ENCODE measurements around the gene BBS7. TPM values are rescaled to one million over a fixed set of nuclear protein-coding genes. Genes with fewer than 3 reads are reported as not detected.

Gene BBS7
- total RNA-seq, 1 donor from 2014 or later, result 9.4 TPM

DNA sequence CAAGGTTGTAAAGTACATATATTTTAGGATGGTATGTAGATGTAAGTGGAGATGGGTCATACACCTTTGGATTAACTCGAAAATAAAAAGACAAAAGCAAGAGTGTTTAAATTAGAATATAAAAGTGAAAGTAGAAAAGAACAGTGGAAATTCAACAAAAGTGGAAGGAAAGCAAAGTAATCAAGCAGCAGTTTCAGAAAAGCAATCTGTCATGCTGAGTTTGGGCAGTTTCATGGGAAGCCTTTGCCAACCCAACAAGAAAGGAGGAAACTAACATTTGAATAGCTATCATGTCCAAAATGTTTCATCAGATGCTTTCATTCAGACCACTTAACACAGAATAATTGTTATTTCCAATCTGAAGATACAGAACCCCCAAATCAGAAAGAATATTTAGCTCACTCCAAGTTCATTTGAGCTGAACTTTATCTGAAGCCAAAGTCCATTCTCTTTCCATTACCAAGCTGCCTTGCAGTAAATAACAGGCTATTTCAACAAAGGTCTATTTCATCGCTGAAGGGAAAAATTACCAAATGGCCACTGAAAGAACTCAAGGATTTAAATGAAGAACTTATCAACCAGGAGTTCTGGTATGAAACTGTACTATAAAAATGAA is 71.0 kb downstream of the BBS7 start:
- Histone ChIP-seq H3K27ac (ENCODE audit: low read depth, low read length) (no peak overlapping the region), H3K36me3 (ENCODE audit: control insufficient read depth in 3 of 3, insufficient read depth in 3 of 3, low read length in 3 of 3) (peaks cover 5 to 11% (median 9%) of the 10 kb centered on the region in 3 donors), H3K4me1 (ENCODE audit: control insufficient read depth in 3 of 3, insufficient read depth in 3 of 3, low read length in 3 of 3) (peaks cover 4 to 11% (median 7%) of the 10 kb centered on the region in 3 donors), H3K9ac (ENCODE audit: low read depth in 1 of 3, low read length in 3 of 3) (no peak overlapping the region), H3K27me3 (ENCODE audit: control insufficient read depth in 3 of 3, insufficient read depth in 3 of 3, low read length in 3 of 3) (no peaks in the 10 kb centered on the region), H3K4me3 (ENCODE audit: low read length in 3 of 3) (no peak overlapping the region), H3K9me3 (ENCODE audit: control insufficient read depth in 3 of 3, low read length in 3 of 3) (no peaks in the 10 kb centered on the region)

DNA sequence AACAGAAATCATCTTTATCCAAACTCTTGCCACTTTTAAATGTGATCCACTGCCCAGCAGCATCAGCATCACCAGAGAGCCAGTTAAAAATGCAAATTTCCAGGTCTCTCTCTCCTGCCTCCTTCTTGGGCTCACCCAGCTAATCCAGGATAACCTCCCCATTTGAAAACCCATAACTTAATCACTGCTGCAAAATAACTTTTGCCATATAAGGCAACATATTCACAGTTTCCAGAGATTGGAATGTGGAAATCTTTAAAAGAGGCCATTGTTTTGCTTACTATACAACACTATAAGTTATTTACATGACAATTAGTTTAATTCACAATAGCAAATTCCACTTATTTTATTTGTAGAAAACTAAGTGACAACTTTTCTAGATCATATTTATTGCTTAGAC is 74.0 kb downstream of the BBS7 start:
- Histone ChIP-seq H3K27ac (ENCODE audit: low read depth, low read length) (no peak overlapping the region), H3K9me3 (ENCODE audit: control insufficient read depth in 3 of 3, low read length in 3 of 3) (no peaks in the 10 kb centered on the region), H3K9ac (ENCODE audit: low read depth in 1 of 3, low read length in 3 of 3) (no peak overlapping the region), H3K36me3 (ENCODE audit: control insufficient read depth in 3 of 3, insufficient read depth in 3 of 3, low read length in 3 of 3) (no peaks in the 10 kb centered on the region), H3K4me1 (ENCODE audit: control insufficient read depth in 3 of 3, insufficient read depth in 3 of 3, low read length in 3 of 3) (peaks cover 0 to 4% (median 3%) of the 10 kb centered on the region in 3 donors), H3K4me3 (ENCODE audit: low read length in 3 of 3) (no peak overlapping the region), H3K27me3 (ENCODE audit: control insufficient read depth in 3 of 3, insufficient read depth in 3 of 3, low read length in 3 of 3) (no peaks in the 10 kb centered on the region)

DNA sequence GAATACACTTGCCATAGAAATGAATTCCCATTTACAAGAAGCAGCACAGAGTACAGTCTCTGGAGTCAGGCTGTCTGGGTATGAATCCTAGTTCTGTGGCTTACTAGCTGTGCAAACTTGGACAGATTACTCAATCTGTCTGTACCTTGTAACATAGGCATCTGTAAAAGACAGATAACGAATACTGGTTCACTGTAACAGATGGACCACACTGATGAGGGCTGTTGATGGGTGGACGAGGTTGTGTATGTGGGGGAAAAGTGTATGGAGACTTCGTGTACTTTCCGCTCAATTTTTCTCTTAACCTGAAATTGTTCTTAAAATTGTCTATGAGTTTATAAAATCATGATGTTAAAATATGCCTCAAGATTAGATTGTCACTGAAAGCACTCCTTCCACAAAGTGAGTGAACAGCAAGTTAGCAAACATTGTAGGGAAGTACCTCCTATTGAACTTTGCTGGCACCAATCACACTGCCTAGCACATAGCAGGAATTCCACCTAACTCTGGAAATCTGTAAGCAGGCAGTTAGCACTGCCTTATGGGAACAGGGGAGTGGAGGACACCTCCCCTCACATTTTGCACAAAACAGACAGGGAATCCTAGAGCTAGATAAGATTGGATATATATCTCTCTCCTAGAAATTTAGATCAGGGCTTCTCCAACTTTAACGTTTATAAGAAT is 75.6 kb downstream of the BBS7 start:
- no peaks in the 10 kb centered on the region for H3K27me3 ChIP-seq (ENCODE audit: control insufficient read depth in 3 of 3, insufficient read depth in 3 of 3, low read length in 3 of 3)
- no peak overlapping the region for H3K4me3 ChIP-seq (ENCODE audit: low read length in 3 of 3)
- H3K27ac ChIP-seq (ENCODE audit: low read depth, low read length), result no peak overlapping the region
- no peaks in the 10 kb centered on the region for H3K9me3 ChIP-seq (ENCODE audit: control insufficient read depth in 3 of 3, low read length in 3 of 3)
- no peaks in the 10 kb centered on the region for H3K4me1 ChIP-seq (ENCODE audit: control insufficient read depth in 3 of 3, insufficient read depth in 3 of 3, low read length in 3 of 3)
- H3K36me3 ChIP-seq (ENCODE audit: control insufficient read depth in 3 of 3, insufficient read depth in 3 of 3, low read length in 3 of 3), result no peaks in the 10 kb centered on the region
- no peak overlapping the region for H3K9ac ChIP-seq (ENCODE audit: low read depth in 1 of 3, low read length in 3 of 3)

DNA sequence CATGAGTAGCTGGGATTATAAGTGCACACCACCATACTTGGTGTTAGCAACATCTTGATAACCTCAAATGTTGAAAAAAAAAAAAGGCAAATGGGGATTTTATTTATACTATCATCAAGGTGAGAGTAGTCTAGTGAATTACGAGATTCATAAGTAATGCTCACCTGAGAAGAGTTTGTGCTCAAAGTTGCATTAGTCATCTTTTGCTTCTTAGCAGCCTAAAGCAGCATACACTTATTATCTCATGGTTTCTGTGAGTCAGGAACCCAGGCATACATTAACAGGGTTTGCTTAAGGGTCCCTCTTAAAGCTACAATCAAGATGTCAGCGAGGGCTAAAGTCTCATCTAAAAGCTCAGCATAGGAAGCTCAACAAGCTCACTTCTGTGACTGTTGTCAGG is 77.3 kb downstream of the BBS7 start:
- no peak overlapping the region for H3K27ac ChIP-seq (ENCODE audit: low read depth, low read length)
- no peaks in the 10 kb centered on the region for H3K36me3 ChIP-seq (ENCODE audit: control insufficient read depth in 3 of 3, insufficient read depth in 3 of 3, low read length in 3 of 3)
- no peak overlapping the region for H3K9ac ChIP-seq (ENCODE audit: low read depth in 1 of 3, low read length in 3 of 3)
- H3K27me3 ChIP-seq (ENCODE audit: control insufficient read depth in 3 of 3, insufficient read depth in 3 of 3, low read length in 3 of 3), result peaks cover 0 to 2% (median 0%) of the 10 kb centered on the region in 3 donors
- no peaks in the 10 kb centered on the region for H3K4me1 ChIP-seq (ENCODE audit: control insufficient read depth in 3 of 3, insufficient read depth in 3 of 3, low read length in 3 of 3)
- H3K4me3 ChIP-seq (ENCODE audit: low read length in 3 of 3), result no peak overlapping the region
- H3K9me3 ChIP-seq (ENCODE audit: control insufficient read depth in 3 of 3, low read length in 3 of 3), result no peaks in the 10 kb centered on the region

DNA sequence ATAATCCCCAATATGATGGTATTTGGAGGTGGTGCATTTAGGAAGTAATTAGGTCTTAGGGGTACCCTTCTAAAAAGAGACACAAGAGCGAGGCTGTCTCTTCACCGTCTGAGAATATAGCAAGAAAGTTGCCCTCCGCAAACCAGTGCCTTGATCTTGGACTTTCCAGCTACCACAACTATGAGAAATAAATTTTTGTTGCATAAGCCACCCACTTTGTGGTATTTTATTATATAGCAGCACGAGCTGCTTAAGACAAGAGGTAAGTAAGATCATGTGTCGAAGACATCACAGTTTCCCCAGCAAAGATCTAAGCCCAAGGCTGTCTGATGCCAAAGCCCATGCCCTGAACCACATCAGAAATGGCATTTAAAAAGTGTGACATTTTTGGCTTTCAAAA is 78.8 kb downstream of the BBS7 start:
- H3K27me3 ChIP-seq (ENCODE audit: control insufficient read depth in 3 of 3, insufficient read depth in 3 of 3, low read length in 3 of 3), result peaks cover 0 to 2% (median 0%) of the 10 kb centered on the region in 3 donors
- no peak overlapping the region for H3K9ac ChIP-seq (ENCODE audit: low read depth in 1 of 3, low read length in 3 of 3)
- H3K36me3 ChIP-seq (ENCODE audit: control insufficient read depth in 3 of 3, insufficient read depth in 3 of 3, low read length in 3 of 3), result no peaks in the 10 kb centered on the region
- H3K4me3 ChIP-seq (ENCODE audit: low read length in 3 of 3), result no peak overlapping the region
- no peaks in the 10 kb centered on the region for H3K4me1 ChIP-seq (ENCODE audit: control insufficient read depth in 3 of 3, insufficient read depth in 3 of 3, low read length in 3 of 3)
- H3K9me3 ChIP-seq (ENCODE audit: control insufficient read depth in 3 of 3, low read length in 3 of 3), result no peaks in the 10 kb centered on the region
- no peak overlapping the region for H3K27ac ChIP-seq (ENCODE audit: low read depth, low read length)

DNA sequence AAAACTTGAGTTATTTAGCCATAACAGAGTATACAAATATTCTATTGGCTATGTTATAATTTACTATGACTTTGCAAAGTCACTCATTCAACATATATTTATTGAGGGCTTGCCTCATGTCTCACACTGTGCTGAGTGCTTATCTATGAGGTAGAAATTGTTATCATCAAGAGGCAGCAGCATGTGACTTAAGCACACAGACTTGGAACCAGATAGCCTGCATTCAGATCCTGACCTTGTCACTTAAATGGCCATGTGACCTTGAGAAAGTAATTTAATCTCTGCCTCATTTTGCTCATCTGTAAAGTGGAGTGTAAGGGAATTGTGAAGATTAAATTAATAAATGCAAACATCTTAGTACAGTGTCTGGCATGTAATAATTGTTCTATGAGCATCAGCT is 79.3 kb downstream of the BBS7 start:
- Histone ChIP-seq H3K27me3 (ENCODE audit: control insufficient read depth in 3 of 3, insufficient read depth in 3 of 3, low read length in 3 of 3) (peaks cover 0 to 2% (median 0%) of the 10 kb centered on the region in 3 donors), H3K4me3 (ENCODE audit: low read length in 3 of 3) (no peak overlapping the region), H3K9me3 (ENCODE audit: control insufficient read depth in 3 of 3, low read length in 3 of 3) (no peaks in the 10 kb centered on the region), H3K9ac (ENCODE audit: low read depth in 1 of 3, low read length in 3 of 3) (no peak overlapping the region), H3K4me1 (ENCODE audit: control insufficient read depth in 3 of 3, insufficient read depth in 3 of 3, low read length in 3 of 3) (no peaks in the 10 kb centered on the region), H3K36me3 (ENCODE audit: control insufficient read depth in 3 of 3, insufficient read depth in 3 of 3, low read length in 3 of 3) (no peaks in the 10 kb centered on the region), H3K27ac (ENCODE audit: low read depth, low read length) (no peak overlapping the region)

DNA sequence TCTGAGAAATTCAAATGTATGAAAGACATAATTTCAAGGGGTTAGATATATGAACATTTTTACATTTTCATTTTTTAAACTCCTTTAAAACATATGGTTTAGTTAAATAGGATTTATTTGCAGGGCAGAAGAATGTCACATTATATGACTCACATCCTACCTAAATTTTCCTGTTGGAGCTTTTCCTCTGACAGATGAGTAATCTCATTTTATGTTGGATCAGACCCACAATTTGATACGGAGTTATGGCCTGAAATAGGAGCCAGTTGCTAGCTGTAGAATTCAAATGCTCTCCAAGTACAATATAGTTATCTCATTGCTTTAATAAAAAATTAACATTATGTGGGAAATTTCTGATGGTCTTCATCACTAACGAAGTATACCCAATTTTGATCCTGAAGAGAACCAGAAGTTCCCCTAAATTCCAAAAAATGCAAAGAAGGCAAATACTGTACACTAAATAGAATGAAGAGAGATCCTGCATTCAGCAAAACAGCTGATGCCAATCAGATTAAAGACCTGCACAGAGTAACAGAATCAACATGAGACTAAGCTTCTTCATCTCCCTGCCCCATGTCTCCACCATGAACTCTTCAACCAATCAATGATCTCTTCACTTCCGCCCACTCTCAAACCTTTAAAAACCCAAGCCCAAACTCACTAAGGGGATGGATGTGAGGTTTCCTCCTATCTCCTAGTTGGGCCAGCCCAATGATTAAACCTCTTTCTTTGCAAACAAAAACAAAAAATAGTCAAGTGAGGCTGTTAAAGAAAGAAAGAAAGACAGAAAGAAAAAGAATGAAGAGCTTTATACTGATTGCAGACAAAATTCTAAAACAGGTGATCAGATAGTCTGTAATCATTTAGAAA is 80.1 kb downstream of the BBS7 start:
- no peaks in the 10 kb centered on the region for H3K9me3 ChIP-seq (ENCODE audit: control insufficient read depth in 3 of 3, low read length in 3 of 3)
- H3K4me1 ChIP-seq (ENCODE audit: control insufficient read depth in 3 of 3, insufficient read depth in 3 of 3, low read length in 3 of 3), result no peaks in the 10 kb centered on the region
- H3K27ac ChIP-seq (ENCODE audit: low read depth, low read length), result no peak overlapping the region
- no peaks in the 10 kb centered on the region for H3K36me3 ChIP-seq (ENCODE audit: control insufficient read depth in 3 of 3, insufficient read depth in 3 of 3, low read length in 3 of 3)
- peaks cover 0 to 2% (median 0%) of the 10 kb centered on the region in 3 donors for H3K27me3 ChIP-seq (ENCODE audit: control insufficient read depth in 3 of 3, insufficient read depth in 3 of 3, low read length in 3 of 3)
- no peak overlapping the region for H3K4me3 ChIP-seq (ENCODE audit: low read length in 3 of 3)
- no peak overlapping the region for H3K9ac ChIP-seq (ENCODE audit: low read depth in 1 of 3, low read length in 3 of 3)

DNA sequence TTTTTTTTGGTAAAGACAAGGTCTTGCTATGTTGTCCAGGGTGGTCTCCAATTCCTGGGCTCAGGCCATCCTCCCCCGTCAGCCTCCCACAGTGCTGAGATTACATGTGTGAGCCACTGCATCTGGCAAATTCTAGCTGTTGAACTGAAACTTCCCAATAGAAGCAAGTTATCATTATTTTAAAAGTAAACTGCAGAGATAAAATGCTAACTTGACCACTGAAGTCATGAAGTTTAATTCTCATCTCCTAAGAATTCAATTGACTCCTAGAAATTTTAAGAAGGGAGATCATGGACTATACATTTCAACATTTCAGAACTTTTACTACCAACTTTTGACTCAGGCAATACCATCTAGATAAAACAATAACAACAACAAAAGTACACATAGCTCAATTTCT is 80.8 kb downstream of the BBS7 start:
- H3K9ac ChIP-seq (ENCODE audit: low read depth in 1 of 3, low read length in 3 of 3), result no peak overlapping the region
- peaks cover 0 to 4% (median 0%) of the 10 kb centered on the region in 3 donors for H3K9me3 ChIP-seq (ENCODE audit: control insufficient read depth in 3 of 3, low read length in 3 of 3)
- no peak overlapping the region for H3K27ac ChIP-seq (ENCODE audit: low read depth, low read length)
- H3K36me3 ChIP-seq (ENCODE audit: control insufficient read depth in 3 of 3, insufficient read depth in 3 of 3, low read length in 3 of 3), result no peaks in the 10 kb centered on the region
- H3K27me3 ChIP-seq (ENCODE audit: control insufficient read depth in 3 of 3, insufficient read depth in 3 of 3, low read length in 3 of 3), result peaks cover 0 to 2% (median 0%) of the 10 kb centered on the region in 3 donors
- no peaks in the 10 kb centered on the region for H3K4me1 ChIP-seq (ENCODE audit: control insufficient read depth in 3 of 3, insufficient read depth in 3 of 3, low read length in 3 of 3)
- H3K4me3 ChIP-seq (ENCODE audit: low read length in 3 of 3), result no peak overlapping the region

DNA sequence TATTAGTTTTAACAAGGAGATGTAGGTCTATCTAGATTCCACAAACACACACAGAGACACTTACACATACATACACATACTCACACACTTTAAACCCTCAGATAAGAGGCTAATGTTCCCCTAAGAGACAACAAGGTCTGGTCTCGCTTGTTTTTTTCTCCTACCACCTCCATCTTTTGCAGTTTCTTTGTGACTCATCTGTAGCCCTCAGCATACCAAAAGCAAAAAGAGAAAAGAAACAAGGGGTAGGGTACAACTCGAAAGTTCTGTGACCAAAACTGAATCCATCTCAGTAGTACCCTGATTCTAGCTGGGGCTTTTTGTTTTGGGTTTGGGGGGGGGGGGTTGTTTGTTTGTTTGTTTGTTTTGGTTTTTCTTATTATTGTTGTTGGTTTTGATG is 81.4 kb downstream of the BBS7 start:
- no peak overlapping the region for H3K27ac ChIP-seq (ENCODE audit: low read depth, low read length)
- H3K4me1 ChIP-seq (ENCODE audit: control insufficient read depth in 3 of 3, insufficient read depth in 3 of 3, low read length in 3 of 3), result no peaks in the 10 kb centered on the region
- H3K4me3 ChIP-seq (ENCODE audit: low read length in 3 of 3), result no peak overlapping the region
- no peaks in the 10 kb centered on the region for H3K36me3 ChIP-seq (ENCODE audit: control insufficient read depth in 3 of 3, insufficient read depth in 3 of 3, low read length in 3 of 3)
- no peak overlapping the region for H3K9ac ChIP-seq (ENCODE audit: low read depth in 1 of 3, low read length in 3 of 3)
- H3K9me3 ChIP-seq (ENCODE audit: control insufficient read depth in 3 of 3, low read length in 3 of 3), result peaks cover 0 to 4% (median 0%) of the 10 kb centered on the region in 3 donors
- peaks cover 0 to 2% (median 0%) of the 10 kb centered on the region in 3 donors for H3K27me3 ChIP-seq (ENCODE audit: control insufficient read depth in 3 of 3, insufficient read depth in 3 of 3, low read length in 3 of 3)

DNA sequence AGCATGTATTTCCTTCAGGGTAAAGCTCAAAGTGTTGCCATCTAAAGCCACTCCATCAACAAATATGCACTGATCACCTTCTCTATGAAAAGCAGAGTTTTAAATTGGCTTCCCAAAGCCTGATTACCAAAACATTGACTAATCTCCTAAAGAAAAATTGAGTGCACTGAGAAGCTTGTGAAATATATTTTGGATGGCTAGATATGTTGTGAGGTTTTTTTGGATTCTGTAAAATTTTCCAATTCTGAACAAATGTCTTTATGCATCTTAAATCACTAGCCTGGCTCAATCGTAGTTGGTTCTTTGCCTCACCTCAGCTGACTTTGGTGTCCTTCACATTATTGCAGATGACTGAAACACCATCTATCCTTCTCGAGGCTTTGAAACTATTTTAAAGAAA is 84.1 kb downstream of the BBS7 start:
- H3K27ac ChIP-seq (ENCODE audit: low read depth, low read length), result no peak overlapping the region
- H3K4me3 ChIP-seq (ENCODE audit: low read length in 3 of 3), result no peak overlapping the region
- H3K27me3 ChIP-seq (ENCODE audit: control insufficient read depth in 3 of 3, insufficient read depth in 3 of 3, low read length in 3 of 3), result peaks cover 0 to 2% (median 0%) of the 10 kb centered on the region in 3 donors
- H3K9me3 ChIP-seq (ENCODE audit: control insufficient read depth in 3 of 3, low read length in 3 of 3), result peaks cover 0 to 4% (median 0%) of the 10 kb centered on the region in 3 donors
- H3K36me3 ChIP-seq (ENCODE audit: control insufficient read depth in 3 of 3, insufficient read depth in 3 of 3, low read length in 3 of 3), result no peaks in the 10 kb centered on the region
- H3K9ac ChIP-seq (ENCODE audit: low read depth in 1 of 3, low read length in 3 of 3), result no peak overlapping the region
- H3K4me1 ChIP-seq (ENCODE audit: control insufficient read depth in 3 of 3, insufficient read depth in 3 of 3, low read length in 3 of 3), result no peaks in the 10 kb centered on the region
